LNCaP clone FGC (cell line): ENCODE data around the gene SMO.

Experiments
- DNase-seq: peaks from one replicate; pipeline ENCODE4 v3.0.0-alpha.2; 2011; ENCODE audit warnings: low read depth
- H3K4me3 ChIP-seq: 2 replicates; pipeline ENCODE4 v1.5.1; 2011; ENCODE audit warnings: mild to moderate bottlenecking, low read depth, low read length, control low read depth
- TF ChIP-seq, protein P1 (sequence below): IDR thresholded peaks from 2 replicates; pipeline ENCODE4 v1.5.1; 2012; ENCODE audit warnings: mild to moderate bottlenecking; ENCODE audit not compliant: control insufficient read depth, insufficient read depth; ENCODE audit errors: extremely low read depth

SMO gene

DNA sequence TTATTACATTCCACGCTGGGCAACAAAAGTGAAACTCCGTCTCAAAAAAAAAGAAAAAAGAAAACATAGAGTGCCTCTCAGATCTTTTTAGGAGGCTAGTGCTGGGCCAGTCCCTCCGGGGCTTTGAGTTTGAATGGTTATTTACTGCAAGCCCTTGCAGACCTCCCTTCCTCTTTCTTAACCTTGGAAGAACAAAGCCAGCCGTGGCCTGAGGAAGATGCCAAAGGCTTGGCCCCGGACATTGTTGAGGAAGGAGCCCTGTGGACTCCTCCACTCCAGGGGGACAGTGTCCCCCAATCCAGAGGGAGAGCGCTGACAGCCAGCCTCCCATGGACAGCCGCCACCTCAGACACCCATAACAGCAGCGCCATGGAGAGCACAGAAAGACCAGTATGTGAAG, 38.9 kb upstream of the SMO start:
- no peak for DNase-seq

DNA sequence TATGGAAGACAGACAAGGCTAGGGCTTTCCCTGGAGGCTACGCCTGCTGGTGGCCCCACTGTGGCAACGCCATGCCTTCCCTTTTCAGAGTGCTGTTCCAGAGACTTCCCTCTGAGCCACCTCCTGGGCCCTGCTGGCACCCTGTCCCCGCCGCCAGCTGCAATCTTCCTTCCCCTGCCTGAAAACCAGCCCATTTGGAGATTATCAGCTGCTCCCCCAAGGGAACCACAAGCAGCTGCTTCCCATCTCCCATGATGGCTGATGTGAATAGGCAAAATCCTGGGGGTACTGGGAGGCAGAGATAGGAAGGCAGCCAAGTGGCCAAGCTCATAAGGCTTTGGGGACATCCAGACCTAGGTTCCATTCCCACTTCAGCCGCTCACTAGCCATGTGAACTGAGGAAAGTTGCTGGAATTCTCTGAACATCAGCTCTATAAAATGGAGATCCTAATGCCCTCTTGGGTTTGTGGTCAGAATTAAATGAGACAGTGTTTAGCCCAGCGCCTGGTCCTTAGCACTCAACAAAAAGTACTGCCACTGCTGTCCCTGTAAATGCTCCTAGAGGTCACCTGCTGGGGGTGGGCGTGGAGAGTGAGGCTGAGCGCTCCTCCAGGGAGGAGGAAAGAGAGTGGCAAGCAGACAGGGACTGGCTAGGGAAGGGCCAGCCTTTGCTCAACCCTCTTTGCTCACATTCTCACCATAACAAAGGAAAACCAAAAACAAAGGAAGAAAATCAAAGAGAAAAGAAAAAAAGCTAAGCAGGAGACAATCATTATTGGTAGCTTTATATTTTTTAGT, 38.0 kb upstream of the SMO start:
- H3K4me3 ChIP-seq: no peak overlapping the region
- TF ChIP-seq, protein P1, sequence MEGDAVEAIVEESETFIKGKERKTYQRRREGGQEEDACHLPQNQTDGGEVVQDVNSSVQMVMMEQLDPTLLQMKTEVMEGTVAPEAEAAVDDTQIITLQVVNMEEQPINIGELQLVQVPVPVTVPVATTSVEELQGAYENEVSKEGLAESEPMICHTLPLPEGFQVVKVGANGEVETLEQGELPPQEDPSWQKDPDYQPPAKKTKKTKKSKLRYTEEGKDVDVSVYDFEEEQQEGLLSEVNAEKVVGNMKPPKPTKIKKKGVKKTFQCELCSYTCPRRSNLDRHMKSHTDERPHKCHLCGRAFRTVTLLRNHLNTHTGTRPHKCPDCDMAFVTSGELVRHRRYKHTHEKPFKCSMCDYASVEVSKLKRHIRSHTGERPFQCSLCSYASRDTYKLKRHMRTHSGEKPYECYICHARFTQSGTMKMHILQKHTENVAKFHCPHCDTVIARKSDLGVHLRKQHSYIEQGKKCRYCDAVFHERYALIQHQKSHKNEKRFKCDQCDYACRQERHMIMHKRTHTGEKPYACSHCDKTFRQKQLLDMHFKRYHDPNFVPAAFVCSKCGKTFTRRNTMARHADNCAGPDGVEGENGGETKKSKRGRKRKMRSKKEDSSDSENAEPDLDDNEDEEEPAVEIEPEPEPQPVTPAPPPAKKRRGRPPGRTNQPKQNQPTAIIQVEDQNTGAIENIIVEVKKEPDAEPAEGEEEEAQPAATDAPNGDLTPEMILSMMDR: no peak
- DNase-seq: no peak

More for the DNA sequence above, 38.9 kb upstream of the SMO start:
- TF ChIP-seq, protein P1: no peak
- H3K4me3 ChIP-seq: no peak overlapping the region

DNA sequence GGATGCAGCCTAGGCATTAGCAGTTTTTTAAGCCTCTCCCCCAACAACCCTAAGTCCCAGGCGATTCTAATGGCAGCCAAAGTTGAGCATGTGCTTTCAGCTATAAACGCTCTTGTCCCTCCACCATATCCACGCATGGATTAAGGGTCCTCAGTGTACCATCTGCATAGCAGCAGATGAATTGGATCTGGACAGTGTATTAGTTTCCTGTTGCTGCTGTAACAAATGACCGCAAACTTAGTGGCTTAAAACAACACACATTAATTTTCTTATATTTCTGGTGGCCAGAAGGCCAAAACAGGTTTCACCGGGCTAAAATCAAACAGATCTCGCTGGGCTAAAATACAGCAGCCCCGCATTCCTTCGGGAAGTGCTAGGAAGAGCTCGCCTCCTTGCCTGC, 30.8 kb upstream of the SMO start:
- TF ChIP-seq, protein P1: no peak
- no peak overlapping the region for H3K4me3 ChIP-seq
- no peak for DNase-seq

DNA sequence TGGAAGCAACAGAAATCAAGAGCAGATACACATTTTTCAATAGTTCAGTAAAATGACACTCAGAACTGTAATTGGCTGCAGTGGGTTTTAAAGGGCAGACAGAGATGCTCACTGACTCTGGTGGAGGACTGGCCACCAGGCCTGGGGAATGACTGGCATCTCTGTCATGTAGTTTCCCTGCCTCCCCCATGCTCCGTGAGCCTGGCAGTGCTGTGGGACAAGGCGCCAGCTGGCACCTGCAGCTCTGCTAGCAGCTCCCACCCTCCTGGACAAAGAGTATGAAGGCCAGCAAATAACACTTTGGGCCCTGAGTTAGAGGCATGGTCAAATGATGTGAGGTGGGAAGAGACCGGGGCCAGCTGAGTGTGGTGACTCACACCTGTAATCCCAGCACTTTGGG, 28.9 kb upstream of the SMO start:
- TF ChIP-seq, protein P1: no peak
- DNase-seq: no peak
- H3K4me3 ChIP-seq: no peak overlapping the region

DNA sequence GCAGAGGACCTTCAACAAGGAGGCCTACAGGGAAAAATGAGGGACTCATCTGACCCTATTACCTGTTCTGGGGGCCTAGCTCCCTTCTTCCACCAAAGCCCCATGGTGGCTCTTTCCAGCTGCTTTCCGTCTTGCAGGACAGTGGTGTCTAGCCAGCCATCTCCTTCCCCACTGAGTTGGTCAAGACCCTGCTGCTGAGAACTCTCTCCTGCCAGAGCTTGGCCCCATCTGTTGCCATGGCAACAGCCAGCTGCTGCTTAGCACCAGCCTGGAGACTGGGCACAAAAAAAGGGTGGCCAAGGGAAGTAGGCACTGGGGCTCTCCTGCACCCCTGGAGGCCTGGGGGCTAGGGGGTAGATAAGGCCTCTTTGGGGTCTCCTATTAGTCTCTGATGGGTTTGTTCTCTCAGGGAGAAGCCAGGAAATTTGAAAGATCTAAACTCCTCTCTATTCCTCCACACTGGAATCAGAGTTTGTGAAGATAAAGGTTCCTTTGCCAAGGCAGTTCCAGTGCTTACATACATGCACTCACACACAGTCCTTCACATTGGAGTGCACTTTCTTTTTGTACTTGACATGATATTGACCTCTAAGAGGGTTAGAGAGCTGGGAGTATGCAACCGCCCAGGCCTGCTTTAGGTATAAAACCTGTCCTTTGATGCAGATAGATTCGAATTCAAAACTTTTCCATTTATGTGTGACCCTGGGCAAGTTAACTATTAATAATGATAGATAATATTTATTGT, 28.1 kb upstream of the SMO start:
- TF ChIP-seq, protein P1: no peak
- no peak for DNase-seq
- H3K4me3 ChIP-seq: no peak overlapping the region

DNA sequence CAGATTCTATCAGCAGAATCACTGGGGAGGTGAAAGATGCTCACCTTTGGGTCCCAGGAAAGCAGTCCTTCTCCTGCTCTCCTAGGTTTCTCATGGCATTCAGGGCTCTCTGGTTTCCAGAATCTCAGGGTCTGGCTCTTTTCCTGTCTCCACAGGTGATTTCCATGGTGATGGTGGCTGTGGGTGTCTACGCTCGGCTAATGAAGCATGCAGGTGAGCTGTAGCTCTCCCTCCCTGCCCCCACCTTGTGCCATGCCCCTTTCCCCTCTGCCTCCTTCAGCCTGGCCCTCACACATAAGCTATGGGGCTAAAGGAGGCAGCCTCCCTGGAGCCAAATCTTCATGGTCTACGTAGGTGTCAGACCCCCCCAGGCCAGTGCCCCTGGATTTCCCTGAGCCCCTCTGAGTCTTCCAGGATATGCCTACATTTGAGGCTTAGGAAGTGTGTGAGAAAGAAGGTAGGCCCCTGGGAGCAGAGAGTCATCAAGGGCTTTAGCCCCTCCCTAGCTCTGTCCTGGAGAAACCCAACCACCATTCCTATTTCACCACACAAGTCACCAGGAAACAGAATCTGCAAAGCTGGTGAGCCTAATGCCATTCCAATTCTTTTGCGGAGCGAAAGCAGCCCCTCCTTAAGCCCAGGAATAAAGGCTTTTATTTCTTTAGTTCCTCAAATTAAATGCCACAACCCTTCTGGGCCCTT, 26.8 kb upstream of the SMO start:
- TF ChIP-seq, protein P1: no peak
- H3K4me3 ChIP-seq: no peak overlapping the region
- no peak for DNase-seq
